Activated CD4-positive, CD25-positive, alpha-beta regulatory T cell treated with anti-CD3 and anti-CD28 coated beads, Interleukin-2, amount 50 U/mL, for 72 hours (primary cell): Measurements from ENCODE around the gene SIRT7.
A peak's percentile ranks its signal among the peaks of the same experiment; 100 is the strongest.

Experiments used
- DNase-seq: peaks from one replicate; pipeline ENCODE4 v3.0.0; 2021

The SIRT7 gene, protein sequence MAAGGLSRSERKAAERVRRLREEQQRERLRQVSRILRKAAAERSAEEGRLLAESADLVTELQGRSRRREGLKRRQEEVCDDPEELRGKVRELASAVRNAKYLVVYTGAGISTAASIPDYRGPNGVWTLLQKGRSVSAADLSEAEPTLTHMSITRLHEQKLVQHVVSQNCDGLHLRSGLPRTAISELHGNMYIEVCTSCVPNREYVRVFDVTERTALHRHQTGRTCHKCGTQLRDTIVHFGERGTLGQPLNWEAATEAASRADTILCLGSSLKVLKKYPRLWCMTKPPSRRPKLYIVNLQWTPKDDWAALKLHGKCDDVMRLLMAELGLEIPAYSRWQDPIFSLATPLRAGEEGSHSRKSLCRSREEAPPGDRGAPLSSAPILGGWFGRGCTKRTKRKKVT

DNA sequence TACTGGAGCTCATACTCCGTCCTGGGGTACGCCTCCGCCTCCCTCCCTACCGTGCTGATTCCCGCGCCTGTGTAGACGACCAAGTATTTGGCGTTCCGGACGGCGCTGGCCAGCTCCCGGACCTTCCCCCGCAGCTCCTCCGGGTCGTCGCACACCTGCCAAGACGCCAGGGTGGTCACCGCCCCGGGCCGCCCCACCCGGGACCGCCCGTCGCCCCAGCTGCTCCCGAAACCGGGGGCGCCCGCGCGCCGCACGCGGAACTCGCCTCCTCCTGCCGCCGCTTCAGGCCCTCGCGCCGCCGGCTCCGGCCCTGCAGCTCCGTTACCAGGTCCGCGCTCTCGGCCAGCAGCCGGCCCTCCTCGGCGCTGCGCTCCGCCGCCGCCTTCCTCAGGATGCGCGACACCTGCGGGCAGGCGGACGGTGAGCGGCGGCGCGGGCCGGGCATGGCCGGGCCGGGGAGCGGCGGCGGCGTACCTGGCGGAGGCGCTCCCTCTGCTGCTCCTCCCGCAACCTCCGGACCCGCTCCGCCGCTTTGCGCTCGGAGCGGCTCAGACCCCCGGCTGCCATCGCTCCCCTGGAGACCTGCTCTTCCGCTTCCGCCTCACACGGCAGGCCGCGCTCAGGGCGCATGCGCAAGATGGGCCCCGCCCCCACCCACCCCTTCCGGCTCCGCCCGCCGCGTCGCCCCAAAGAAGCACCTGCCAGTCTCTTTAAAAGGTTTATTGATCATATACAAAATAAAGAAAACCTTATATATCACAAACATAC is at the start of gene SIRT7:
Gene SIRT7 (minus strand): TSS at position 612 of the 768 bp plus-strand sequence. CDS start 45 bp downstream, at position 567.
- peak; percentile 82 for DNase-seq

DNA sequence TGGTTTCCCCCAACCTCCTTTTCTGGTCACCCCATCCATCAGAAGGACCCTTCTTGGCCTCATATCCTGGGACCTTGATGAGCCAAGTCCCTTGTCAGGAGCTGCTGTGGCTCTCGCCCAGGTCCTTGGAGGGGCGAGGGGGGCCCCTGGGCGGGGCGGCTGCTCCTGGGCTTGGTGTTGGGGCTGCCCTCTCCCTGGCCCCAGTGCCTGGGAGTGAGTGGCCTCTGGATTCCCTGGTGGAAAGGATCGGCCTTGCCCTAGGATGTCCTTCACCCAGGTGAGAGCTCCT is 49.2 kb upstream of the SIRT7 start:
- no peak for DNase-seq

DNA sequence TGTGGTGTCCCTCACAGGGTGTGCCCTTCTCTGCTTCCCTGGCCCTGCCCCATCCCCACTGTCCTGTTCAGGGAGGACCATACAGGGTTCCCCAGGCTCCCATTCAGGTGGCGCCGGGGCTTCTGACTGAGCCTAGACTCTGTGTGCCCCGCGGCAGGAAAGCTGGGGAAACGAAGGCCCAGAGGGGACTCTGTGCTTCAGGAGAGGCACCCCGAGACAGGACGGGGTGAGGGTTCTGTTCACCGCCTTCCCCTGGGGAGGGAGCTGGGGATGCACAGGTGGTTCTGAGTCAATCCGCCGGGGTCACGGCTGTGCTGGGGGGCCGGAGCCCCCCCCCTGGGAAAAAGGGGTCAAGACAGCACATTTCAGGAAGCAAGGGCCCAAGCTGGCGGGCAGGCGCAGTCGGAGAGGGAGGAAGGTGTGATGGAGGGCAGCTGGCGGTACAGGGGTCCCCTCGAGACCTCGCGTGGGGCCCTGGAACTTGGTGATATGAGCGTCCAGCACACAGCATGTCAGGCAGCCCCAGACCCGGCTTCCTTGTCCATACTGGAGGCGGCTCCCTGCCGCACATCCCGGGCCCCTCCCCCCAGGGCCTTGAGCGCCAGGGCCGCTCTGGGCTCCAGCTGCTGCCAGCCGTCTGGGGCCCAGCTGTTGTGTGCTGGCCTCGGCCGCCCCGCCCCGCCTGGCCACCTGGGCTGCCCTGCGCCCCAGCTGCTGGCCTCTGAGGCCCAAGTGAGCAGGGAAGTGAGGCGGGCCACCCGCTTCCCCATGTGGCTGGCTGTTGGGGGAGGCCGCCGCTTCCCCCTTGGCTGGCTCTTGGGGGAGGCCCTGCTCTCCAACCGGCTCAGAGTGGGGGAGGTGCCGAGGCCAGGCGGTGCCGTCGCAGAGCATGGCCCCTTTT is 48.6 kb upstream of the SIRT7 start:
- DNase-seq, result no peak

DNA sequence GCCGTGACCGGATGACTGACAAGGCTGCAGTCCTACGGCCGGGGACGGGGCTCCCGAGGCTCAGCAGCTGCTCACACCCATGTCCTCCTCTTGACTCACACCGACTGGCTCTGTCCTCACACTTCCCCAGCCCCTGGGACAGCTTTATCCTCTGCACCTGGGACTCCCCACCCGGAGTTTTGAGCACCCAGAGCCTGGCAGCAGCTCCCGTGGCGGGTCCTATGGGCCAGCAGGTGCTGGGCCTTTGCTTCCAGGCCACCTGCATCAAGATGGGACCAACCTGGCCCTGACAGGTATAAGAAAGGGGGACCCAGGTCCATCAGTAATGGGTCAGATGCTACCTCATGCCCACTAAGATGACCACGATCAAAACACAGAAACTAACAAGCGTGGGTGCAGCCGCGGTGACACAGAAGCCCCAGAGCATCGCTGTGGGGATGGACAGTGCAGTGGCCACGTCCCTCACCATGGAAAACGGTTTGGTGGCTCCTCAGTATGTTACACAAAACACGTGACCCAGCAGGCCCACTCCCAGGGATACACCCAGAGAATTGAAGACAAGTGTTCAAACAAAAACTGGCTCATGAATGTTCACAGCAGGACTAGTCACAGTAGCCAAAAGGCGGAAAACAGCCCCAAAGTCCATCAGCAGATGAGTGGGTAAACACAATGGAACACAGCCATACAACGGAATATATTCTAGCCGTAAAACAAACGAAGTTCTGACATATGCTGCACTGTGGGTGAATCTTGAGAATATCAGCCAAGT is 46.3 kb upstream of the SIRT7 start:
- no peak for DNase-seq

DNA sequence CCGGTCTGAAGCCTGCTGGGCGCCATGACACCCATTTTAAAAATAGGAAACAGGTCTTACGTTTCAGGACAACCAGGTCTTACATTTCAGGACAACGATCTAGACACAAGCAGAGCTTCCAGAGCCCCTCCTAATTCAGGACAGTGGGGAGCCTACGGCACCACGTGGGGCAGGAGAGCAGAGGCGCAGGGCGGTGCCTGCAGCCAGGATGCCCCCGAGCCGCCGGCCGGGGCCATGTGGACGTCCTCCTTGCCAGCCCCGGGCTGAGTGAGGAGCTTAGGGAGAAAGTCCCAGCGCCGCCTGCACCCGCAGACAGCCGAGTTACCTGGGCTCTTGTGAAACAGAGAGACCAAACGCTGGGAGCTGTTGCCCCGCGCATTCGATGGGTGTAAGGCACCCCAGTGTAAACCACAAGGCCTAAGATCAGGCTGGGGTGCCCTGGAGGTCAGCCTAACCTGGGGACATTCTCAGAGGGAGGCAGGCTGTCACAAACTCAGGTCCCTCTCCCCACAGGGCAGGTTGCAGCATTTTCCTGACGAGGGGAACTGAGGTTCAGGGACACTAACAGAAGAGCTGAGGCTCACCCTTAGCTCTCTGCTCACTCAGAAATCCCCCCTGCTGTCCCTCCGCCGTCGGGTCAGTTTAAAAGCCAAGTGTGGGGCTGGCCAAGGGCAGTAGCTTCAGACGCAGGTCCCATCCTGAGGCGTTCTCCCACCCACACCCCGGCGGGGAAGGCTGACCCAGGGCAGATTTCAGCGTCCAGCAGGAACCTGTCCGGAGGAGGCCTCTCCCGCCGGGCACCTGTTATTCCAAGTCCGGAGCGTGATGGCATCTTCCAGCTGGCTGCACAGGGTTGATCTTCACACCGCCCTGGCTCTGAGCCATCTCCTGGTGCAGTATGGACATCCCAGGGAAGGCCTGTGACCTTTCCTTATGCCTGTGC is 44.8 kb upstream of the SIRT7 start:
- DNase-seq, result no peak

DNA sequence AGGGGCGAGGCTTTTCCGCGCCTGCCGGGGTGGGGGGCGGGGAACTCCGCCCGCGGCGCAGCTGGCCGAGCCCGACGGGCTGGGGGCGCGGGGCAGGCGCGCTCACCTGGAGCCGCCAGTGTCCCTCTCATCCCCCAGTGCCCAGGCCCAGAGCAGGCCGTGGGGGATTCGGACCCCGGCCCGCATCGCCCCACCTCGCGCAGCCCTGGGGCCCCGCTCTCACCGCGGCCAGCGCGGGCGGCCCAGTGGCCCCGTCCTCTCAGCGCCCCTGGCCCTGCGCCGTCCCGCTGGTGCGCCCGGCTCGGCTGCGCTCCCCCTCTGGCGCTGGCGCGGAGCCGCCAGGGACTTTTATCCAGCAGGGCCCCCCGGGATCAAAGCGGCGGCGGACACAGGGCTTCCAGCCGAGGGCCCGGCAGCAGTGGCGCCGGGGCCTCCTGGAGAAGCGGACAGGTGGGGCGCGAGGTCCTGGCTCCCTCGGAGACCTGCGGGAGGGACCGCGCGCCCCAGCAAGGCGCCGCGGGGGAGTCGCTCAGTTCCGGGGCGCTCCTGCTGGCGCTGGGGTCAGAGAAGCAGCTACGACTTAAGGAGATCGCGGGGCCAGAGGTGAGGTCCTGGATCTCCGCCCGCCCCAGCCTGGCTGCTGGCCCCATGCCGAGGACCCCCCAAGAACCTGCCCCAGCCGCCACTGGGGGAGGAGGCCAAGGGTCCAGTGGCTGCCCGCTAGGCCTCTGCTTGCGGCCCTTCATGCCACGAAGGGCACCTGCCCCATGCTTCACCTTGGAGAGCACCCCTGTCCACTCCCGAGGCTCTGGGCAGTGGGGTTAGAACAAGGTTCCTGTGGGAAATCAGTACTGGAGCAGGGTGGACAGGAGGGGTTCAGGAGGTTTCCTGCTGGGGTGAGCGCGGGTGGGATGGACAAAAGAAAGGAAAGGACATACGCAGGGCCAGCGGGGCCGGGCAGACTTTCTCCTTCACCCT is 43.8 kb upstream of the SIRT7 start:
- DNase-seq, result no peak

DNA sequence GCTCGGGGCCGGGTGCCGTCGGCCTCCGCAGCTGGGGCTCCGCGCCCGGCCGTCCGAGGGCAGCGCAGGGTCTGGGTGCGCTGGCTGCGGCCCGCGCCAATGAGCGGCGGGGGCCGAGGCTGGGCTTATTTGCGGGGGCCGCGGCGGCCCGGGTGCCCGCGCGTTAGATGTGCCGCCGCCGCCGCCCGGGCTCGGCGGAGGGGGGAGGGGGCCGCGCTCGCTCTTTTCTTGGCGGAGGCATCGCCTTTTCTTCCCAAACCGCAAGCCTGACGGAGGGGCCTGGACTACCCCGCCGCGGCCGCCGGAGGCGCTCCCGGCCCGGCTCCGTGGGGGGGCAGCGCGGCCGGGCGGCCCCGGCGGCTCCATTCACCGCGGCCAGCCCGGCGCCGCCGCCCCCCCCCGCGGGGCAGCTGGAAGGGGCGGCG is 43.1 kb upstream of the SIRT7 start, which contains the start of gene NOTUM:
Gene NOTUM (minus strand): TSS at position 101 of the 425 bp plus-strand sequence. CDS start 278 bp downstream, outside the sequence.
- DNase-seq, result no peak

DNA sequence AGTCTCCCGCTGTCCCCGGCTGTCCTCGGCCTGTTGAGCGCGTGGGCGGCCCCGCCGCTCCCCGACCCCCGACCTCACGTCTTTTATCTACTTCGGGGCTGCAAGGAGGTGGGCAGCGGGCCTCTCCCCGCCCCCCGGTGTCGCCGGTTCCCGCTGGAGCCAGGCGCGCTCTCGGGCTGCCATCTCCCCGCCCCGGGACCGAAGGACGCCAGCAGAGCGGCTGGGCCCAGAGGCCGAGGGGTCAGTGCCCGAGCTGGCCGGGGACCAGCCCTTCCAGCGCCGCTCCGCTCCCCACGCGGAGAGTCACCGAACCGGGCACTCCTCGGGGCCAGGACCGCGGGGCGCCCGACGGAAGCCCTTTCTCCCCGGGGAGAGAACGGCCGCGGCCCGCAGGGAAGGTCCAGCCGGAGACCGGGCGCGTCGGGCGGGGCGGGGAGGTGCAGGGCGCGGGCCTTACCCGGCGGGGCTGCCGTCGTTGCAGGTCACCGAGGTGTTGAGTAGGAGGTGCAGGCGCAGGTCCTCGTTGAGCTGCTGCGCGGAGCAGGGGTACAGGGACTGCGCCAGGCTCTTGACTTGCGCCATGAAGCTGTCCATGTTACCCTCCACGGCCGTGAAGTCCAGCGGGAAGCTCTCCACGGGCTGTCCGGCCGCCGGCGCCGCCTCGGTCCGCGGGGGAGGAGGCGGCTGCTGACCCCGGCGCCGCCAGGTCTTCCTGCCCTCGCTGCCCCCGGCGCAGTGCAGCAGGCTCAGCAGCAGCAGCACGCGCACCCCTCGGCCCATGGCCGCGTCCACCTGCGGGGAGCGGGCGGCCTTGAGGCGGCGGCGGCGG is 42.4 kb upstream of the SIRT7 start:
- DNase-seq, result no peak

DNA sequence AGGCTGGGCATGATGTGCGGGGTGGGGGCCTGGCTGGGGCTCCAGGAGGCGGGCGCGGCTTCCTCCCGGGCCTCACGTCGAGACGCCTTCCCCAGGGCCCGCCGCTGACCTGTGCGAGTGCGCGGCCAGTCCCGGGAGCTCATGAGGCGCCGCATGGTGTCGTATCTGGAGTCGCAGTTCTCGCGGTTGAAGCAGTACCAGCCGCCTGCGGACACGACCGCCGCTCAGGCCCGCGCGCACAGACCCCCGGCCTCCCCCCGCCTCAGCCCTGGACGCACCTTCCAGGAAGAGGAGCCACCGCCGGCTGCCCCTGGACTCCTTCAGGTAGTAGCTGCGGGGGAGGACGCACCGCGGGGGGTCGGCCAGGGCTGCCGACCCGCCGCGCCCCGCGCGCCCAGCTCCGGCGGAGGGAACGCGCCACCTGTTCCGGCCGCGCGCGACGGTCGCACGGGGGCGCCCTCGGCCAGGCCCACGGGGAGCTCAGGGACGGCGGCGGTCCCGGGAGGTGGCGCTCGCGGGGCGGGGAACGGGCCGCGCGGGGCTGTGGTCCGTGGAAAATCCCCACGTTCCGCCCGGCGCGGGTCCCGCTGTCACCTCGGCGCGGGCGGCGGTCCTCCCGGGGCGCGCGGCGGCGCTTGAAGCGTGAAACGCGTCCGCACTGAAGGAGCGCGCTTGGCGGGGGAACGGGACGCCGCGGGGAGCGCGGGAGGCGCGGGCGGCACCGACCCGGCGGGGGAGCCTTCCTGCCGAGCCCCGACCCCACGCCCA is 41.6 kb upstream of the SIRT7 start:
- peak; percentile 86 for DNase-seq

DNA sequence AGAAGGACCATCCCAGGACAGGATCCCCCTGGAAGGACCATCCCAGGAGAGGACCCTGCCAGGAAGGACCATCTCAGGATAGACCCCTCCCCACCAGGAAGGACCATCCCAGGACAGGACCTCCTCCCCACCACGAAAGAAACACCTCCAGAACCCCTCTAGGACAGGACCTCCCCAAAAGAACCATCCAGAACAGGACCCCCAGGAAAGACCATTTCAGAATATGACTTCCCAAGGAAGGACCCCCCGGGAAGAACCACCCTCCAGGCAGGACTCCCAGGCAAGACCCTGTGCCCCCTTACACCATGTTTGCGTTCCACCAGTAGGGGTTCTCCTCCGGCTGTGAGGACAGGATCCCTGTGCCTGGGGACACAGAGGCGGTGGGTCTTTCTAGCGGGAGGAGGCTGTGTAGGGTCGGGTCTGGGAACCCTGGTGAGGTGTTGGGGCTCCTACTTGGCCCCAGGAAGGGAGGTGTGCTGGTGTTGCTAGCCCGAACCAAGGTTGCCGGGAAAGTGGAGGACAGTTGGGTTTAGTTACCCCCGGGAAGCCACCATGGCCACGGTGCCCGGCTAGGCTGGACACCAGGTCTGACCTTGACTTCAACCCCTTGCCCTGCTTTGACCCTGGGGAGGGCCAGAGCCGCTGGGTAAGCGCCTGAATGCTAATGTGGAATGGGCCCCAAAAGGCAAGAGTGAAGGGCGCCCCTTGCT is 40.8 kb upstream of the SIRT7 start:
- DNase-seq, result no peak

DNA sequence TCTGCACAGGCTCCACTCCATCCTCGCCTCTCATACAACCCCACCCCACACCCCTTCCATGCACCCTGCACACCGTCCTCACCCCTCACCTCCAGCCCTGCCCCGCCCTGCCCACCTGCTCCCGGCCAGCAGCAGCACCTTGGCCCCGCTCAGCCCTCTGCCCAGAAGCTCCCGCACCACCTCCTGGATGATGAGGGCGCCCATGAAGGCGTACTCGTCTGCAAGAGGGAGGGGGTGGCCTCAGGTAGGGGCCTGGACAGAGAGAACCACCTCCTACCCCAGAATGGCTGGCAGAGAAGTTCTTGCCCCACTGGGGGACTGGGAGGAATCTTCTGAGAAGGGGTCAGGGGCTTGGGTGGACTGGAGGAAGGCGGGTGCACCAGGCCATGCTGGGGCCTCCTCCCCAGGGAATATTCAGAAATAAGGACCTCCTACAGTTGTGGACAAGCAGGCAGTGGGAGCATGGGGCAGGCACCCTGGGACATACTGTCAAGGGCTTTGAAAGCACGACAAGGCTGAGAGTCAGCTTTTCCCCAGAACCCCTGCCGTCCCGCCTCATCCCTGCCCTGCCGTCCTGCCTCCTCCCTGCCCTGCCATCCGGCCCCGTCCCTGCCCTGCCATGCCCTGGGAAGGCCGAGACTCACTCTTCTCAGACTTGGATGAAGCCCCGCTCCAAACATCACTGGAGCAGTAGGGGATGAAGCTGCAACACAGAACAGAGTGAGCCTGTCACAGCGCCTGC is 39.9 kb upstream of the SIRT7 start:
- no peak for DNase-seq

DNA sequence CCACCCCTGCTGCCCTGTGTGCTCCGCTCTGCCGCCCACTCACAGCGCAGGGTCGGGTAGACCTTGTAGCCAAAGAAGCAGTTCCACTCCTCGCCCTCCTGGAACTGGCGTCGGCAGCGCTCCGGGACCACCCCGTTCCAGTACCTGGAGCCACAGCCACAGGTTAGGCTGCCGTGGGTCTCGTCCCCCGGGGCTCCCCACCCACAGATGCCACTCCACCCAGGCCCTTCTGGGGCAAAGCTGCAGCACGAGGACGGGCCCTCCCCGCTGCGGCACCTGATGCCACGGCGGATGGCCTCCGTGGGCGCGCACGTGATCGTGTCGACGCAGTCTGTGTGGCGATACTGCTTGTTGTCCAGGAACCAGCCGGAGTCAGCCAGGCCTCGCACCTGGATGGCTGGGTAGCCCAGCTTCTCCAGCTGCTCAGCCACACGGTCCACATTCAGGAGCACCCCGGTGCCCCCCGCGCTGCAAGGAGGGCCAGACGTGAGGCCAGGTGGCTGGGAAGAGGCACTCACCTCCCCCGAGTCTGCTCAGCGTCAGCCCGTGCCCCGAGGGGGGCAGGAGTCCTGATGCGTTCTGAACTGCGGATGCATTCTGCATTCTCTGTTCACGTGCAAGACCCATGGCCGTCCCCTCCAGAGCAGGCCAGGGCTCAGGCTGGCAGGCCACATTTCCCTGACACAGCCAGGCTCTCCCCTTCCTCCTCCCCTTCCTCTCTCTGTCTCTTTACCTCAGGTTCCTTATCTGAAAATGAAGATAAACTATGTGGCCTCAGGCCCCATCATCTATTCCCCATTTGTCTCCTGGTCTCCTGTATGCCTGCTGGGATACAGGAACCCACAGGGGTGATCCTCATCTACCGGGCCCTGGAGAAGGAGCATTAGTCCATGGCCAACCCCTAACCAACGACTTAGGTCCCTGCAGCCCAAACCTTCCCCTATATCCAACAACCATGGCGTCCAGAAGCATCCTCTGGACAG is 38.9 kb upstream of the SIRT7 start:
- DNase-seq, result no peak

DNA sequence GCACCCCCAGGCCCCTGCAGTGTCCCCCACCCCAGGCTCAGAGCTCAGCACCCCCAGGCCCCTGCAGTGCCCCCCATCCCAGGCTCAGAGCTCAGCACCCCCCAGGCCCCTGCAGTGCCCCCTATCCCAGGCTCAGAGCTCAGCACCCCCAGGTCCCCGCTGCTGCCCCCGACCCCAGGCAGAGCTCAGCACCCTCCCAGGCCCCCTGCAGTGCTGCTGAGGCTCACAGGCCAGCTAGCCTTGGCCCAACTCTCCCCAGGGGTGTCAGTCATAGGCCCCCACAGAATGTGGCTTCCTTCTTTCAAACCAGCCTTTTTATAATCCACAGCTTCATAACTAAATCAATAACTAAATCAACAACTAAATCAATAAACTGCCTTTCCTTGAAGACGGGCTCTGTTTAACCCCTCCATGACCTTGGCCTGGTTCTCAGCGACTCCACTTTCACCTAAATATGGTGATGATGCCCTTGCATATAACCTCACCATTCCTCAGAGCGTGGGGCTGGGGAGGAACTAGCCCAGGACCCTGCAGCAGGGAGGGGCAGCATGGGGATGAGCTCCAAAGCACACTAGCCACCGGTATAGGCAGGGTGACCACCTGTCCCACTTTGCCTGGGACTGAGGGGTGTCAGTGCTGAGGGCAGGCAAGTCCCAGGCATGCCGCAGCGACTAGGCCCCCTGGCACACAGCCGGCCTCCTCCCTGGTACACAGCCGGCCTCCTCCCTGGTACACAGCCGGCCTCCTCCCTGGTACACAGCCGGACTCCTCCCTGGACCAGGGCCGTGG is 38.0 kb upstream of the SIRT7 start:
- no peak for DNase-seq

DNA sequence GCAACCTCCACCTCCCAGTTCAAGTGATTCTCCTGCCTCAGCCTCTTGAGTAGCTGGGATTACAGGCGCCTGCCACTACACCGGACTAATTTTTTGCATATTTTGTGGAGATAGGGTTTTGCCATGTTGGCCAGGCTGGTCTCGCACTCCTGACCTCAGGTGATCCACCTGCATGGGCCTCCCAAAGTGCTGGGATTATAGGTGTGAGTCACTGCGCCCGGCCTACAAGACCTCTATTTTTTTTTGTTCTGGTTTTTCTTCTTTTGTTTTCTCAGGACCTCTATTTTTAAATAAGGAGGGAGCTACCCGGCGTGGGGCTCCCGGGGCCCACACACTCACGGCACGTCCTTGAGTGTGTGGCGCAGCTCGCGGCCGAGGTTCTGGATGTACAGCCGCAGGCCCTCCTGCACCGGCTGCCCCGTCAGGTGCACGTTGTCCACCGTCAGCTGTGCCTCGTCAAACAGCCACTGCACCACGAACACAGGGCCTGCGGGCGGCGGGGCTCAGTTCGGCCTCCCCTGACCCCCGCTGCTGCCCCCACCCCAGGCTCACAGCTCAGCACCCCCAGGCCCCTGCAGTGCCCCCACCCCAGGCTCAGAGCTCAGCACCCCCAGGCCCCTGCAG is 37.2 kb upstream of the SIRT7 start:
- DNase-seq, result no peak
